Measurements from ENCODE around the gene RAP1A.
A peak's percentile ranks its signal among the peaks of the same experiment; 100 is the strongest.
"Not testable (repeated sequence)": the region's sequence is repeated elsewhere in the genome, so short reads cannot be mapped to it uniquely, and the experiment has no call there.

The RAP1A gene

GRCh38 chr1:111598544-111598943, 21.0 kb upstream of the RAP1A start:
- DNase-seq, result peak; percentile 50

DNA sequence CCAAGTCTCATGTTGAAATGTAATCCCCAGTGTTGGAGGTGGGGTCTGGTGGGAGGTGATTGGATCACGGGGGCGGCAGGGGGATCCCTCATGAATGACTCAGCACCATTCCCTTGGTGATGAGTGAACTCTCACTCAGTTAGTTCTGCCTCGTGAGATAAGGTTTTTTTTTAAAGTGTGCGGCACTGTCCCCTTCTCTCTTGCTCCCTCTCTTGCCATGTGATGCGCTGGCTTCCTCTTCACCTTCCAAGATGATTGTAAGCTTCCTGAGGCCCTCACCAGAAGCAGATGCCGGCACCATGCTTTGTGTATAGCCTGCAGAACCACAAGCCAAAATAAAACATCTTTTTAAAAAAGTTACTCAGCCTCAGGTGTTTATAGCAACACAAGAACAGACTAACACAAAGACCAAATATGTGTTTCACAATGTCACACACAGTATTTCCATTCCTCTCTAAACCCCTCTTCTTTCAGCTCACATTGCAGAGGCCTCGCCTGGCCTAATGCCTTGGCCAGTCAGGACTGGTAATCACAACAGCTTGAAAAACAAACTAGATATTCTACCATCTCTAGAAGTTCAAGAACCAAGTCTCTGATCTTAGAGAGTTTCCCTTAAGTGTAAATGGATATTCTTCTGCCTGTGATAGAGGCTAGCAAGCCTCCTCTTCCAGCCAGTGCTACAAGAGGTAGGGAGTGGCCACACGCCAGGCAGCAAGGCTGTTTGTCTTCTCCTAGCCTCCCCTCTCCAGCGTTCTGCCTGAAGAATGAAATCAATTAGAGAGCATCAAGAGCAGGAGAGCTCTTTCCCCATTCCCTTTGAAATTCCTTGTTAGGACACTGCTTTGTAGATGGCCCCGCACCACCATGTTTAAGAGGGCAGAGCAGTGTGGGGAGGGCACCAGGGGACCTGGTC, 19.6 kb upstream of the RAP1A start:
- DNase-seq, result no peak

GRCh38 chr1:111600886-111601386, 18.7 kb upstream of the RAP1A start:
- DNase-seq, result no peak

DNA sequence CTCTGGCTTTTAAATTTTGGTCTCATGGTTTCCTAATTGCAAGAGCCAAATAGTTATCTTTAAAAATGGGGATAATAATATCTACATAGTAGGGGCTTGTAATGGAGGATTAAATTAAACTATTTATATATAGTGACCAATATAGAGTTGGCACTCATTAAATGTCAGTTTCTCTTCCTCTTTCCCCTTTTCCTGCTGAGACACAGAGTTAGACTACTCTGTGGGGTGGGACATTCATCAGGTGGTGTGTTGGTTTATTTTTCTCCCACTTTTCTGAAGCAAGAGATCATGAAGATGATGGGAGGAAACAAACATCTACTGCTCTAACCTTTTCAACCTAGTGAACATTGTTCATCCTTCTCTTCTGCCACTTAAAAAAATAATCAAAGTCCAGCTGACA, 17.3 kb upstream of the RAP1A start:
- DNase-seq, result no peak

GRCh38 chr1:111602974-111603373, 16.6 kb upstream of the RAP1A start:
- no peak for DNase-seq

DNA sequence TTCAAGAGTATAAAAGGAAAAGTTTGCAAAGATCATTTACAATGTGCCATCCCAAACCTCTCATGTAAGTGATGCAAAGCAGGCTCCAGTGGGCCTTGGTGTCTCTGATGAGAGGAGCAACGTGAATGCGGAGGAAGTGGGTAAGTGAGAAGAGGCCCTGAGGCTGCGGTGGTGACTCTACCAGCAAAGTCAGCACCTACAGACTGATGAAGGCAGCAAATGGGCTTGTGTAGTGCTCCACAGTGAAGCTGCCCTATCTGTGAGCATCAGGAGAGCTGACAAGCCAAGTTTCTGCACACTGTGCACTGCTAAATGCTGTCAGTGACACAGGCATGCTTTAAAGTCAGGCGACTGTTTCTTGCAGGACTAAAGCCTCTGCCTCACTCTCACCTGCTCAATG, 15.6 kb upstream of the RAP1A start:
- peak; percentile 87 for DNase-seq

- no peak for DNase-seq
Observed at GRCh38 chr1:111604931-111605330, 14.7 kb upstream of the RAP1A start.

GRCh38 chr1:111605576-111605975, 14.0 kb upstream of the RAP1A start:
- no peak for DNase-seq

- DNase-seq, result peak; percentile 46
Observed at GRCh38 chr1:111606457-111607215, 13.0 kb upstream of the RAP1A start.

DNA sequence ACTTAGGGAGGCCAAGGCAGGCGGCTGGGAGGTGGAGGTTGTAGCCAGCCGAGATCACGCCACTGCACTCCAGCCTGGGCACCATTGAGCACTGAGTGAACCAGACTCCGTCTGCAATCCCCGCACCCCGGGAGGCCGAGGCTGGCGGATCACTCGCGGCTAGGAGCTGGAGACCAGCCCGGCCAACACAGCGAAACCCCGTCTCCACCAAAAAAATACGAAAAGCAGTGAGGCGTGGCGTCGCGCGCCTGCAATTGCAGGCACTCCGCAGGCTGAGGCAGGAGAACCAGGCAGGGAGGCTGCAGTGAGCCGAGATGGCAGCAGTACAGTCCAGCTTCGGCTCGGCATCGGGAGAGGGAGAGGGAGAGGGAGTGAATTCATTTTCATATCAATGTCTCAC, 11.1 kb upstream of the RAP1A start:
- not testable (repeated sequence) for DNase-seq

- no peak for DNase-seq
Observed at GRCh38 chr1:111611986-111612385, 7.6 kb upstream of the RAP1A start.

DNA sequence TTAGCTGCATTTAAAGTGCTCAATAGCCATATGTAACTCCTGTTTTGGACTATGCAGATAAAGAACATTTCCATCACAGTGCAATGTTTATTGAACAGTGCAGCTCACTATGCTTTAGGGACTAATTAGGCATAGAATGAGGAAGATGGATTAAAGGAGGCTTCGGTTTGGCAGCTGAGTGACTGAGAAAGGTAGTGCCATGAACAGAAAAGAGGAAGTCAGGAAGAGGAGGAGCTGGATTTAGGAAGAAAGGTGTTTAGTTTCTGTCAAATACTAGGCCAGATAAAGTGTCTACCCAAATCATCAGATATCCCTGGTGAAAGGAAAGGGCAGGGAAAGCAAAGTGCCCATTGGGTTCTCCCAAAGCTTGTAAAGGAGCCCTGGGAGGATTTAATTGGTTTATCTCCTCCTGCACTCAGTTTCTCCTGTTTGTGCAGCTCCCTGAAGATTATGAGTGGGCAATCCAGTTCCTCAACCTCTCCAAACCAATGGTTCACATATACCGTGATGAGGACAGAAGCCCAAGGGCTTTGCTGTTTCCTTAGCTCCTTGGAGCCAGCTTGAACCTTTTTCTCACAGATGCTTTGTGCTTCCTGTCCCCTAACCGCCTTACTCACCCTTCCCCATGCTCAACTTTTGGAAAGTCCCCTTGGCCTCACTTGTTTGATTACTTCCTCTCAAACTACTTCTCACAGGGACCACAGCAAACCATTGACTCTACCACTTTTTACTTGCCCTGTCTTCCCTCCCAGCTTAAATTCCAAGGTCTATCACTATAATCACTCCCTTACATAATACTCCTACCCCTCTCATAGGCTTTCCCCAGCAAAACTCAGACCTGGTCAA, 3.5 kb upstream of the RAP1A start:
- DNase-seq, result peak; percentile 62

- DNase-seq, result no peak
Observed at GRCh38 chr1:111618081-111618480, 1.5 kb upstream of the RAP1A start.

- no peak for DNase-seq
Observed at GRCh38 chr1:111618961-111619634, 491 bp upstream of the RAP1A start.

DNA sequence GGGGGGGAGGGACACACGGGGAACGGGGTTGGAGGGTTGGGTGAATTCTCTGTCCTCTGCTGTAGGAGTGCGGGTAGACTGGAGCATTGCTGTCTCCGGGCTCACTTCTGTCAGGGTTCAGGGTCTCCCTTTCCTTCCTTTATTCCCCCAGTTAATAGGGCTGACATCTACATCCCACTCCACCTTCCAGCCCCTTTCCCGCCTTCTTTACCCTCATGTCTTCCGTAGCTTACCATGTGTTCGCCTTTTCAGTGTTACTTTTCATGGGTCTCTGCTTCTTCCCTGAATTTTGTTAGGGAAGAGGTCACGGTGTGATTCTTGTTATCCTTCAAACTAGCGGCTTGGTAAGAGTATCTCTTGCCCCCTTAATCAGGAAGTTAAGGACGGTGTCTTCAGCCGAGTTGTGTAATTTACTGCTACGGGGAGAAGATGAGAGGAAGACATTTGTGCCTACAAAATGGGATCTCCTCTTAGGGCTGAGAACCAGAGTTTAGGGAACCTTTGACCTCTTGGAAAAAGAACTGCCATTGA, 917 bp downstream of the RAP1A start:
- DNase-seq, result no peak

- DNase-seq, result no peak
Observed at GRCh38 chr1:111621050-111621449, 1.5 kb downstream of the RAP1A start.

DNA sequence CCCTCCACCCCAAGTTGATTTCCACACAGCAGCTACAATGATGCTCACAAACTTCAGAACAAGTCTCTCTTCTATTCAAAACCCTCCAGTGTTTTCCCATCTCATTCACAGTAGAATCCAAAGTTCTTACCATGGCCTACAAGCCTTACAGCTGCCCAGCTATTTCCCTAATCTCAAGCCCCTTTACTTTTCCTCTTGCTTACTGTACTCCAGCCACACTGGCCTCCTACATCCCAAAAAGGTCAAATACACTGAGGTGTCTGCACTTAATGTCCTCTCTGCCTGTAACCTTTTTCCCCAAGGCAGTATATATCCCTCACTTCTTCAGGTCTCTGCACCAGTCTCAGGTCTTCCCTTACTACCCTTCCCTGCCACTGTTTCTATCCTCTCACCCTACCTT, 2.6 kb downstream of the RAP1A start:
- no peak for DNase-seq

- DNase-seq, result peak; percentile 44
Observed at GRCh38 chr1:111624382-111624781, 4.8 kb downstream of the RAP1A start.

- DNase-seq, result no peak
Observed at GRCh38 chr1:111625276-111625675, 5.7 kb downstream of the RAP1A start.

DNA sequence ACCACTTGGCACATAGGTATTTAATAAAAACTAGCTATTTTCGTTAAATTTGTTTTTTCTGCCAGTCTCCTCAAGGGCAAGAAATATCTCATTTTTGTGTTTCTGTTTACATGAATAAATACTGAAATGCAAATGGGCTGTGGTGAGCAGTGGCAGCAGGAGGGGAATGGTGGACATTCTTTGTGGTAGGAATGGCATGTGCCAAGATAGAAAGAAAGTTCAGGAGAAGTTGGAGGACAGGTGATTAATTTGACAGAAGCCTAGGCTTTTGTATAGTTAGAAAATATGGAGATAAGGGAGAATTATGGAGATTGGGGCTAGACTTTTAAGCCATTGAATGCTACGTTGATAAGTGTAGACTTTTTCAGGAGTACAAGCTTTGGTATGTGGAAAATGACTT, 8.6 kb downstream of the RAP1A start:
- no peak for DNase-seq

DNA sequence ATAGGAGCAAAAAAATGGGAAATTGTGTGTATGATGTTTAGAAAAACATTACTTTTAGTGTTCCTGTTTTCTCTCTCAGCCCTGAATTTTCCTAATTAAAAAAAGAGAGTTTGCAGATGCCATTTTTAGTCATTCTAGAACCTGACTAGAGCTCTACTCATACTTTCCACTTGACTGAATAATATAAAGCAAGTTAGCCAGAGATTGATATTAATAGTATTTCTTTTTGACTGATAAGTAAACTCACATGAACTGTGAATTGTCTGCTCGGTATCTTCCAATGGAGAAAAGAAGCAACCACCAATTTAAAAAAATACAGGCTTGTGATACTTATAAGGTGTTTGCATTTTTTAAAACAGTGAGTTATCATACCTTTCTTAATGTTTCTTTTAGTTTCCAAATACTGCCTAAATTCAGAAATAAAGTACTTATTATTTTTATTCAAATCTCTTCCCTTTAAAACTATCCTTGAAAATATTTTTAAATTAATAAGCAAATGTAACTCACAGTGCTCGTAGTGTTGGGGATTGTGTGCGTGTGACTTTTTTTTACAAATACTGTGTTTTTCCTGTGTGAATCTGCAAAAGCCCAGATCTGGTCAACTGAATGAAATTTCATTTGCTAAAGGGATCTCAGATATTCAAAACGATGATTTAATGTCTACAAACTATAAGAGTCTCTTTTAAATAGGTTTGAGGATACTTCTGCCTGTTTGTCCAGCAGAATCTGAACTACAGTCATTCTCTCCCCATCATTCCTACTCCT, 9.8 kb downstream of the RAP1A start:
- DNase-seq, result no peak
